Left renal cortex interstitium (tissue), 4 donors: ENCODE data around the gene FAM210A. TPM values are rescaled to one million over a fixed set of nuclear protein-coding genes. Genes with fewer than 3 reads are reported as not detected.
"Not testable (repeated sequence)": the region's sequence is repeated elsewhere in the genome, so short reads cannot be mapped to it uniquely, and the experiment has no call there.

Experiments
- DNase-seq, 4 donors: peaks; one replicate each; pipeline ENCODE4 v3.0.0-alpha.2; 2013; ENCODE audit warnings: low read depth in 4 of 4, low spot score in 2 of 4, missing footprints in 1 of 4
- polyA plus RNA-seq, 4 donors: library from polyadenylated mRNA; unstranded; fragments of 120-200 nt; gene quantifications; one replicate each; pipeline ENCODE4 v1.2.1, GENCODE V29; 2013; ENCODE audit not compliant: insufficient read length in 4 of 4

FAM210A gene
- polyA plus RNA-seq, 4 donors = 17.3 to 21.9 (median 17.9) TPM

GRCh38 chr18:13710414-13710831, 15.9 kb downstream of the FAM210A start:
- no peak for DNase-seq

GRCh38 chr18:13703899-13704298, 22.5 kb downstream of the FAM210A start:
- DNase-seq = no peak

- no peak for DNase-seq
Observed at GRCh38 chr18:13700153-13700552, 26.2 kb downstream of the FAM210A start.

- no peak for DNase-seq
Observed at GRCh38 chr18:13696961-13697360, 29.4 kb downstream of the FAM210A start.

- DNase-seq = not testable (repeated sequence)
Observed at GRCh38 chr18:13695337-13695736, 31.0 kb downstream of the FAM210A start.

- DNase-seq = not testable (repeated sequence)
Observed at GRCh38 chr18:13690060-13690459, 36.3 kb downstream of the FAM210A start.

GRCh38 chr18:13688191-13689136, 37.9 kb downstream of the FAM210A start:
- DNase-seq = no peak

- DNase-seq = no peak
Observed at GRCh38 chr18:13684546-13684945, 41.8 kb downstream of the FAM210A start.

- no peak for DNase-seq
Observed at GRCh38 chr18:13681701-13682100, 44.7 kb downstream of the FAM210A start.

- DNase-seq = no peak
Observed at GRCh38 chr18:13680612-13681011, 45.7 kb downstream of the FAM210A start.

GRCh38 chr18:13677350-13677749, 49.0 kb downstream of the FAM210A start:
- not testable (repeated sequence) for DNase-seq

GRCh38 chr18:13676471-13676870, 49.9 kb downstream of the FAM210A start:
- no peak for DNase-seq

- DNase-seq = no peak
Observed at GRCh38 chr18:13672657-13673056, 53.7 kb downstream of the FAM210A start.

GRCh38 chr18:13661779-13662256, 64.5 kb downstream of the FAM210A start:
- DNase-seq = no peak

GRCh38 chr18:13661051-13661778, 65.1 kb downstream of the FAM210A start:
- no peak for DNase-seq

- DNase-seq = no peak
Observed at GRCh38 chr18:13660510-13660909, 65.8 kb downstream of the FAM210A start.

GRCh38 chr18:13658436-13659204, 67.7 kb downstream of the FAM210A start:
- no peak for DNase-seq

GRCh38 chr18:13657974-13658373, 68.4 kb downstream of the FAM210A start:
- DNase-seq = no peak

- DNase-seq = no peak
Observed at GRCh38 chr18:13653746-13654433, 72.5 kb downstream of the FAM210A start.
